Spleen (tissue), 7 donors: Measurements from ENCODE around the gene FTCDNL1.

Experiments
- POLR2A ChIP-seq, 3 donors: fragments of 450-650 bp; IDR thresholded peaks; one replicate each; pipeline ENCODE4 v1.5.1; 2017; ENCODE audit warnings: antibody characterized with exemption in 3 of 3, mild to moderate bottlenecking in 1 of 3
- POLR2AphosphoS5 ChIP-seq, 3 donors: sonication (generic); formaldehyde crosslinking; IDR thresholded peaks; one replicate each; pipeline ENCODE4 v1.5.1; 2017; ENCODE audit warnings: antibody characterized with exemption in 3 of 3
- TF ChIP-seq, protein P1 (sequence below), 11 experiments: fragments of 200-600 bp in 7 of 11; fragments of 450-650 bp in 4 of 11; sonication (generic) in 4 of 11; IDR thresholded peaks in 8 of 11; conservative IDR thresholded peaks in 3 of 11; 1 replicate in 7 of 11; 2 replicates in 4 of 11; pipeline versions ENCODE4 v1.4.0 to v1.8.0; 2016 to 2021; ENCODE audit warnings: antibody characterized with exemption in 11 of 11, inconsistent platforms in 4 of 11, mild to moderate bottlenecking in 1 of 11
- donor health status: DM: no; HTN: no; CAD: no; lungs with moderate emphysema.
- donor health status: DM: no; HTN: no; CAD: no.
- donor health status: DM: no; HTN: no; CAD: no.

DNA sequence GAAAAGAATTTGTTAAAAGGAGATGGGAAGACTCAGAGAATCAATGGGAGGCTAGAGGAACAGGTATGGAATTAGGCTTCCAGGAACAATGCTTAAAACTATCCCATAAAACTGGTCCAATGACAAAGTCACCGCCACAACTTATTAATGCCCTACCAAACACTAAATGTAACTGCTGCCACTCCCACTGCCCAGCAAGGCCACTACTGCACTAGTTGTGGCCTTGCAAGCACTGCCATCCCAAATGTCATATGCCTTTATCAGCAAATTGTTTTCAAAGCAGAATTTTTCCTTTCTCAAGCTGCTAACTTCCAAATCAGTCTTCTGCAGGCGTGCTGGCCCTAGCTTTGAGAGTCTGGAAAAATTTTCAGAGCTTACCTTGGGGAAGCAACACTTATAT lies 45.6 kb upstream of the FTCDNL1 start:
- TF ChIP-seq POLR2AphosphoS5 (IDR thresholded peaks at IDR 0.05) = no peak
- TF ChIP-seq, protein P1, sequence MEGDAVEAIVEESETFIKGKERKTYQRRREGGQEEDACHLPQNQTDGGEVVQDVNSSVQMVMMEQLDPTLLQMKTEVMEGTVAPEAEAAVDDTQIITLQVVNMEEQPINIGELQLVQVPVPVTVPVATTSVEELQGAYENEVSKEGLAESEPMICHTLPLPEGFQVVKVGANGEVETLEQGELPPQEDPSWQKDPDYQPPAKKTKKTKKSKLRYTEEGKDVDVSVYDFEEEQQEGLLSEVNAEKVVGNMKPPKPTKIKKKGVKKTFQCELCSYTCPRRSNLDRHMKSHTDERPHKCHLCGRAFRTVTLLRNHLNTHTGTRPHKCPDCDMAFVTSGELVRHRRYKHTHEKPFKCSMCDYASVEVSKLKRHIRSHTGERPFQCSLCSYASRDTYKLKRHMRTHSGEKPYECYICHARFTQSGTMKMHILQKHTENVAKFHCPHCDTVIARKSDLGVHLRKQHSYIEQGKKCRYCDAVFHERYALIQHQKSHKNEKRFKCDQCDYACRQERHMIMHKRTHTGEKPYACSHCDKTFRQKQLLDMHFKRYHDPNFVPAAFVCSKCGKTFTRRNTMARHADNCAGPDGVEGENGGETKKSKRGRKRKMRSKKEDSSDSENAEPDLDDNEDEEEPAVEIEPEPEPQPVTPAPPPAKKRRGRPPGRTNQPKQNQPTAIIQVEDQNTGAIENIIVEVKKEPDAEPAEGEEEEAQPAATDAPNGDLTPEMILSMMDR (IDR thresholded peaks at IDR 0.05 in 8 of 11, conservative IDR thresholded peaks at IDR 0.05 in 3 of 11) = no peak
- no peak for TF ChIP-seq POLR2A (IDR thresholded peaks at IDR 0.05)
